NCI-H748 (cell line): ENCODE measurements around the gene ATF5.
"Not testable (repeated sequence)": the region's sequence is repeated elsewhere in the genome, so short reads cannot be mapped to it uniquely, and the experiment has no call there.

Experiments
- DNase-seq: peaks from one replicate; lab custom pipeline; 2025; ENCODE audit not compliant: unreplicated experiment; lab: John Stamatoyannopoulos, UW

The ATF5 gene

DNA sequence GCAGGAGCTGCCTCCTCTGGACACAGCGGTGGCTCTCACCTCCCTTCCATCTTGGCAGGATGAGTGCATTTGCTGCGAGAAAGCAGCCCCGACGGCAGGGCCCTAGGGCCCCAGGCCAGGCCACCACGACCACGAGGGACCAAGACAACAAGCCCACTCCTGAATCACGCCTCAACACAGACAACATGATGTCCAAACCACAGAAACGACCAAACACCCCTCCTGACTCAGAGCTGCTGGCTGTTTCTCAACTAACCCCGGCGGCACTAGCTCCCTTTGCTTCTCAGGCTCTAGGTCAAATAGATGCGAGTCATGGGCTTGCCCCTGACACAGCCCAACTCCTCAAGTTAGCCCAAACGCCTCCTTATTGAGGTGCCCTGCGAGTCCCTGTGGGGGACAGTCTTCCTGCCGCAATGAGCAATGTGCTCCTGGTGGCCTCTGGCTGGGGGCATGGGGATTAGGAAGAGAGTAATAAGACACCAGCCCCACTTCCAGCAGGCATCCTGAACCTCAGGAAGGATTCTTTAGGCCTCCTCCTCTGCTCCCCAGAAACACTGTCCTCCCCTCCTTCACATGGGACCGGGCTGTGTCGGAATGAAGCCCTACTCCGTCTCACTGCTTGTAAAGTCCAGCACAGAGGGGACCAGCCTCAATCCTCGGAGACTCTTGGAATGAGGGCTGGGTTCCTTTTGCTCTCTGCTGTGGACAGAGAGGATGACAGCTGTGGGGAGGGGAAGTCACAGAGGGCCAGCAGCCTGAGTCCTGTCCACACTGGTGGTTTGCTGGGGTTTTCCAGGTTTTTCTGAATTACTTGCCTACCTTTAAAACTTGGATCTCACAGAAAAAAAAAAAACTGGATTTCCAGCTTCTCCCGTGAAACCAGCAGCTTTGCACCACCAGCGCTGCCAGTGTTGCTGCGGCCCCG is 6.9 kb upstream of the ATF5 start:
- no peak for DNase-seq

DNA sequence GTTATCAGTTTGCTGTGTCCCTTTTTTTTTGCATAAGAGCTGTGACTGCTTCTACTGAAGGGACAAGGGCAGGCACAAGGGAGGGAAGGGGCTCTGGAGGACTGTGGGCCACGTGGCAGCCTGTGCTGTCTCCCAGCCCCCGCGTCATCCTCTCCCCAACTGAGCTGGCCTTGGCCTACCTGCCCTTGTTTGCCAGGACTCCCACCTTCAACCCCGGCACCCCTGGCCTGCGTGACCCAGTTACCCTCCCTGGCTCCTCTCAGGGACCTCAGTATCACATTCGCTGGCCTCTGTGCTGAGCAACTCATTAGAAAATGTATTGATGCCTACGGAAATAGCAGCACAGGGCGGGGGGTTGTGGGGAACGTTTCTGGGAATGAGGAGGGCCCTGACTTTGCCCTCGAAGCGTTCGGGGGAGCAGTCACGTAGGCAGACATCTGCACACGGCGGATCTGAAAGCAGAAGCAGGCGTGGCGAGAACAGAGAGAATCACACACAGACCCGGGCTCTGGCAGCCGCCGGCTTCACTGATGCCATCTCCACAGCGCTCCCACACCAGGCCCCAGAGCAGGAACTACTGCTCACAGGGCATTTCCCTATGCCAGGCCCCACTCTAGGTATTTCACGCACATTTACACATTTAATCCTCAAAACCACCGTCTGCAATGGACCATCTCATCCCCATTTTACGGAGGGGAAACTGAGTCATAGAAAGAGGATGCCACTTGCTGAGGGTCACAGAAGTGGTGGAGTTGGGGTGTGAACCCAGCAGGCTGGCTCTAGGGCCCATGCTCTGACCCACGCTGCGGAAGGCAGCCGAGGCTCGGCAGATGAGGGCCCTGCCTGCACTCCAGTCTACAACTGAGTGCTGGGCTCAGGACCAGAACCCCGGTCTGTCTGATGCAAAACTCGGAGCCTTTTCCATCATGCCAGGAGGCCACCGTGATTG is 5.7 kb upstream of the ATF5 start:
- no peak for DNase-seq

DNA sequence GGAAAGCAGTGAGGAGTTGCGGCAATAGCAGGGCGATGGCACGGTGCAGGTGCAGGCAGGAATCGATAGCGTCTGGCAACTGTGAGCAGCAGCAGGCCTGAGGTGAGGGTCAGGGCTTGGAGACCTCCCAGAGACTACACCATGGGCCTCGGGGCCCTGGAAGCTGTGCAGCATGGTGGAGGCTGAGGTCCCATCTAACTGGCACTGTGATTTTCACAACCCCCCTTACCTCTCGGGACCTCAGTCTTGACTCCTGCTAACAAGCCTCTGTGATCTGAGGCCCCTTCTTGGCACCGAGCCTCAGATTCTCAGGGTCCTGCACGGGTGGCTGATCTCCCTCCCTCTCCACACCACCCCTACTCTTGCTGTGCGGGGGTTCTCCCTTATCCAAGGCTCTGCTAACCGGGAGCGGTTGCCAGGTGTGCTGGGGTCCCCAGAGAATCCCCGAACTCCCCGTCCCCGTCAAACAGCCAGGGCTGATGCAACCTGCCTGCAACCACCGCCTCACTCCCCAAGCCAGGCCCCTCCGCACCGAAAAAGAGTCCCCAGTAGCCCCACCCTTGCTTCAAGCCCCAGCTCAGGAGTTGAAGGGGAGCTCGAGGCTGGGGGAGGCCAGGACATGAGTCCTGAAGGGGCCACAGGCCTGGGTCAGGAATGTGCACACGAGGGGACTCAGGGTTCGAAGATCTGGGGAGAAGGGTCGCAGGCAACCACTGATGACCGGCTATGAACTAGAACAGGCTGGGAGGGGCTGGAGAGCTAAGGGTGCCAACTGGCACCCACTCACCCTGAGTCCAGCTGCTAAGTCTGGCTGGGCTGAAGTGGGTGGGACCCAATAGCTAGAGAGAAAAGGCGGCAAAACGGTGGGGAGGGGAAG is 4.8 kb upstream of the ATF5 start:
- no peak for DNase-seq

DNA sequence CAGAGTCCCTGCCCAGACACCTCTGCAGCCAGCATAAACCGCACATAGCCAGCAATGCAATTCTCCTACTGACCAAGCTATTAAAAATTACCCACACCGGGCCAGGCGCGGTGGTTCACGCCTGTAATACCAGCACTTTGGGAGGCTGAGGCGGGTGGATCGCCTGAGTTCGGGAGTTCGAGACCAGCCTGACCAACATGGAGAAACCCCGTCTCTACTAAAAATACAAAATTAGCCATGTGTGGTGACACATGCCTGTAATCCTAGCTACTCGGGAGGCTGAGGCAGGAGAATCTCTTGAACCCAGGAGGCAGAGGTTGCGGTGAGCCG is 4.2 kb upstream of the ATF5 start:
- not testable (repeated sequence) for DNase-seq

DNA sequence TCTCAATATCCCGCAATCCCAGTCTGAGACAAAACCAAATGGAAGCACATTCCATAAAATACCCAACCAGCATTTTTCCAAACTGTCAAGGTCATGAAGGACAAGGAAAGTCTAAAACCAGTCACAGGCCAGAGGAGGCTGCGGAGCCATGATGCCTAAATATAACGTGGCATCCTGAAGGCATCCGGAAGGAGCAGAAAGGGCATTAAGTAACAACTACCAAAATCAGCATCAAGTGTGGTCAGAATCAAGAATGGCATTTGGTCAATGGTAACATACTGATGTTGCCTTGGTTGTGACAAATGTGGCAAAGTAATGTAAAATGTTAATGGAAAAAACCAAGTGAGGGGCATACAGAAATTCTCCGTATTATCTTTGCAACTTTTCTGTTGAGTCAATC is 3.5 kb upstream of the ATF5 start:
- no peak for DNase-seq

DNA sequence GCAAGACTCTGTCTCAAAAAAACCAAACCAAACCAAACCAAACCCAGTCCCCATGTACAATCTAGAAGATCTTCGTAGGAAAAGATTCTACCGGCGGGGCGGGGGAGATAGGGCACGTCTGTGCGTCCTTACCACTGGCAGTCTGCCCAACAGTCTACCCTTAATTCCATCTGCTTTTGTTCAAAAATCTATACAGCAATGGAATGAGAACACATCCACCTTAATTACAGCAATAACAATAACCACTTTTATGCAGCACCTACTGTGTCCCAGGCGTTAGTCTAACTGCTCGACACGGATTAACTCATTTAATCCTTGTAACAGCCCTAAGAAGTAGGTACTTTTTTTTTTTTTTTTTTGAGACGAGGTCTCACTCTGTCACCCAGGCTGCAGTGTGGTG is 2.5 kb upstream of the ATF5 start:
- DNase-seq = no peak

DNA sequence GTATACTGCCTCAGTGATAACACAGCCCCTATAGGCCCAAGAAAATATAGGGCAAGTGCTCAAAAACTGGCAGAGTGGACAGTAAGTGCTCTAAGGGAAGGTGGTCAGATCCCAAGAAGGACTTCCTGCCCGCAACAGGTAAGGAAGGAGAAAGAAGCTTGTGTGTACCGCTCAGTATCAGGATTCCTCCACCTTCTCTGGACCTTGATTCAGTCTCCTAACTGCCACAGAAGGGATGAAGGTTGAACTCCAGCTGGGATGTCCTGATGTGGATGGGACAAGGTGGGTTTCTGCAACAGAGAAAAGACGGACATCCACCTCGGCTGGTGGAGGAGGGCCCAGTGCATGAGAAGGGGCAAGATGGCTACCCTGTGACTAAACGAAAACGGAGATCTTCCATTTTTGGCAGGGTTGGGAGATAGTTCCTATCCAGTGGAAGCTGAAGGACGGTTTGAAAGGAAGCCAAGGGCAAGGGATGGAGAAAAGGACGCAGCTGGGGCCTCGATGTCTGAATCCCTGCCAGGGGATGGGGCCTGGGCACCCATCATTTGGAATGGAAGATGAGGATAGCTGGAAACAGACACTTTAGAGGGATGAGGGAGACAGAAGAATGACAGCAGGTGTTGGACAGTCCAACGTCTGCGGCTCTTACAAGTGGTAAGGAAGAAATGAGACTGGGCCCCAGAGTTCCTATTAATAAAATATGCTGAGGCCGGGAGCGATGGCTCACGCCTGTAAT is 1.3 kb upstream of the ATF5 start:
- DNase-seq = no peak

DNA sequence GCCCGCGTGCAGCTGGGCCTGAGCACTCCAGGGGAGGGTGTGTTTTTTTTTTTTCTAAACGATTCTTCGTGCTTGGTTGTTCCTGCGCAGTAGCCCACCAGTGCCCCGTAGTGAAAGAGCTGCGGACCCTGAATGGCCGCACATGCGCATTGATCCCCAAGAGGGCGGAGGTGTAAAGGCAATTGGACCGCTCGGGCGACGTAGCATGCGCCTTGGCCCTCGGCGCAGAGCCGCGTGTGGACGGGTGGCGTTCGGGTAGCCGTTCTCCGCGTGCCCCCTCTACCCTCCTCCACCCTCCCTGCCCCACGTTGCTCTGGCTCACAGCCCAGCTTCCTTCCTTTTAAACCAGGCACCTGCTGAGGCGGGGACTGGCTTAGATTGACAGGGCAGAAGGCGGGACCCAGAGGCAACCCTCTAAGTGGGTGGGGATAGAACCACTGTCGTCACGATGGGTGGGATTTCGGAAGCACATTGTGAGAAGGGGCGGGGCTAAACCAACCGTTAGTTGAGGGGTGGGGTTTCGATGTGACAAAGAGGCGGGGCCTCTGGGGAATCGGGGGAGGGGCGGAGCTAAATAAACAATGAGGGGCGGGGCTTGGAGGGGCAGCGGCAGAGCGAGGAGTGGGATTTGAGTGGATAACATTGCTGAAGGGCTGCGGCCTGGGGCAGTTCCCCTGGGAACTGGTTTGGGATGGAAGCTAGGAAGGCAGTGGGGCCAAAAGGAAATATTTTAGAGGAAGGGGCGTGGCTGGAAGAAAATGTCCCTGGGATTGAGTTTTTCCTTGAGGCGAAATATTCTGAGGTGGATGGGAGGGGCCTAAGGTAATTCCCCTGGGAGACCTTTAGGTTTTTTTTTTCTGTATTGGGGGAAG is 842 bp downstream of the ATF5 start:
- DNase-seq = peak; percentile 98

DNA sequence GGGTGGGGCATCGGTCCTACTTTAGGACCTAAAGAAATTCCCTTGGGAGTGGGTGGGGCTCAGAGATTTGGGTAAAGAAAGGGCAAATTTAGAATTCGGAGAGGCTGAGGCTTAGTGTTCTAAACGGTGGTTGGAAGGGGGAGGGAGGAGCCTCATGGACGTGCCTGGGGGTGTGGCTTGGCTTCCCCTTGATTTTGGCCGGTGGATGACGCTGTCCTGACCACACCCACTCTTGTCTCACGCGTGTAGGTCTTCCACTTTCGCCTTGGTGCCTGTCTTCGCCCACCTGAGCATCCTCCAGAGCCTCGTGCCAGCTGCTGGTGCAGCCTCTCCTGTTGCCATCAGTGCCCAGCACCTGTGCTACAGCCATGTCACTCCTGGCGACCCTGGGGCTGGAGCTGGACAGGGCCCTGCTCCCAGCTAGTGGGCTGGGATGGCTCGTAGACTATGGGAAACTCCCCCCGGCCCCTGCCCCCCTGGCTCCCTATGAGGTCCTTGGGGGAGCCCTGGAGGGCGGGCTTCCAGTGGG is 1.5 kb downstream of the ATF5 start:
- DNase-seq = peak; percentile 80

DNA sequence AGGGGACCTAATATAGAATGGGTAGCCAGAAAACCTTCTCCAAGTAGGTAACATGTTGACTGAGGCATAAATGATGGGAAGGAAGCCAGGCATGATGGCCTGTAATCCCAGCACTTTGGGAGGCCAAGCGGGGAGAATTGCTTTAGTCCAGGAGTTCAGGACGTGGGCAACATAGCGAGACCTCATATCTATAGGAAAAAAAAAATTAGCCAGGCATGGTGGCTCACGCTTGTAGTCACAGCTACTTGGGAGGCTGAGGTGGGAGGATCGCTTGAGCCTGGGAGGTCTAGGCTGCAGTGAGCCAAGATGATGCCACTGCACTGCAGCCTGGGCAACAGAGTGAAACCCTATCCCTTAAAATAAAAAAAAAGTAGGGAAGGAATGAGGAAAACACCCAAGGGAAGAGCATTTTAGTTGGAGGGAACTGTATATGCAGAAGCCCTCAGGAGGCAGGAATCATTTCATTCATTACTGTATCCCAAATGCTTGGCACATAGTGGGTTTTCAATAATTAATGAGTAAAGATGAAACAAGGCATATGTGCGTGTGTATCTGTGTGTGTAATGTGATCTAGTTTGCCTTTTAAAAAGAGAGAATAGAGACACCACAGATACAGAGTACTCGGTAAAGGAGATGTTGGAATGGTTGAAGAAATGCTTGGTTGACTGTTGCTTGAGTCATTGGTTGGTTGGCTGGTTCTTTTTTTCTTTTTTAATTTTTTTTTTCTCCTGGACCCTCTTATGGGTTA is 2.5 kb downstream of the ATF5 start:
- no peak for DNase-seq

DNA sequence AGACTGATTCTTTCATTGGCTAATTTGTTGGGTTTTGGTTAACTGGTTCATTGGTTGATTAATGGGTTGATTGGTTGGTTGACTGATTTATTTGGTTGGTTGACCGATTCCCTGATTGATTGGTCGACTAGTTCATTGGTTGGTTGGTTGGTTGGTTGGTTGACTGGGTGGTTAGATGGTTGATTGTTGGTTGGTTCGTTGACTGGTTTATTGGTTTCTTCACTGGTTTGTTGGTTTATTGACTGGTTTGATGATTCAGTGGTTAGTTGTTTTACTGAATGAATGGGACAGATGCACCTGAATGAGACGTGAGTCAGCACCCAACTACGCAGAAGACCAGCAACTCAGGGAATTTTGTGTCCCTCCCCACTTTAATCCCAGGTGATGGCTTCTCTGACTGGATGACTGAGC is 3.0 kb downstream of the ATF5 start:
- no peak for DNase-seq

DNA sequence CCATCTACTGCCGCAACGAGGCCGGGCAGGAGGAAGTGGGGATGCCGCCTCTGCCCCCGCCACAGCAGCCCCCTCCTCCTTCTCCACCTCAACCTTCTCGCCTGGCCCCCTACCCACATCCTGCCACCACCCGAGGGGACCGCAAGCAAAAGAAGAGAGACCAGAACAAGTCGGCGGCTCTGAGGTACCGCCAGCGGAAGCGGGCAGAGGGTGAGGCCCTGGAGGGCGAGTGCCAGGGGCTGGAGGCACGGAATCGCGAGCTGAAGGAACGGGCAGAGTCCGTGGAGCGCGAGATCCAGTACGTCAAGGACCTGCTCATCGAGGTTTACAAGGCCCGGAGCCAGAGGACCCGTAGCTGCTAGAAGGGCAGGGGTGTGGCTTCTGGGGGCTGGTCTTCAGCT is 3.7 kb downstream of the ATF5 start:
- no peak for DNase-seq

DNA sequence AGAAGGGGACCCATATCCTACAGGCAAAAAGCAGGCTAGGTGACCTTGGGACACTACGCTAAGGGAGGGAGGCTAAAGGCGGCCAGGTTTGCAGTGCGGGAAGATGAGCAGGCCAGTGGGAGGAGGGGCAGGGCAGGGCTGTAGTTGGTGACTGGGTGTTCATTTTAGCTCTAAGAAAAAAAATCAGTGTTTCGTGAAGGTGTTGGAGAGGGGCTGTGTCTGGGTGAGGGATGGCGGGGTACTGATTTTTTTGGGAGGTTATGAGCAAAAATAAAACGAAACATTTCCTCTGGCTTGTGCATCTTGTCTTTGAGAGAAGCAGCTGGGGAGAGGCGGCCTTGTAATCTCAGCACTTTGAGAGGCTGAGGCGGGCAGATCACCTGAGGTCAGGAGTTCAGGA is 4.6 kb downstream of the ATF5 start:
- DNase-seq = no peak

DNA sequence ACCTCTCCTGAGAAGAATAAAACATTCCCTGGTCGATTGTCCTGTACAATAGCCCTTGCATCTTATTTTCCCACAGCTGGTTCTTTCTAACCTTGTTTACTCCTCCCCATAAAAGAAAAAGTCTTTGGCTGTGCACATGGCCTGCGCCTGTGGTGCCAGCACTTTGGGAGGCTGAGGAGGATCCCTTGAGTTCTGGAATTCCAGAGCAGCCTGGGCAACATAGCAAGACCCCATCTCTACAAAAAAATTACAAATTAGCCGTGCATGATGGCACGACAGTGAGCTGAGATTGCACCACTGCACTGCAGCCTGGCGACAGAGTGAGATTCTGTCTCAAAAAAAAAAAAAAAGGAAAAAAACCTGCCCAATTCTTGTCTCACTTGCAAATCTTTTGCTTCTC is 7.5 kb downstream of the ATF5 start:
- DNase-seq = no peak

DNA sequence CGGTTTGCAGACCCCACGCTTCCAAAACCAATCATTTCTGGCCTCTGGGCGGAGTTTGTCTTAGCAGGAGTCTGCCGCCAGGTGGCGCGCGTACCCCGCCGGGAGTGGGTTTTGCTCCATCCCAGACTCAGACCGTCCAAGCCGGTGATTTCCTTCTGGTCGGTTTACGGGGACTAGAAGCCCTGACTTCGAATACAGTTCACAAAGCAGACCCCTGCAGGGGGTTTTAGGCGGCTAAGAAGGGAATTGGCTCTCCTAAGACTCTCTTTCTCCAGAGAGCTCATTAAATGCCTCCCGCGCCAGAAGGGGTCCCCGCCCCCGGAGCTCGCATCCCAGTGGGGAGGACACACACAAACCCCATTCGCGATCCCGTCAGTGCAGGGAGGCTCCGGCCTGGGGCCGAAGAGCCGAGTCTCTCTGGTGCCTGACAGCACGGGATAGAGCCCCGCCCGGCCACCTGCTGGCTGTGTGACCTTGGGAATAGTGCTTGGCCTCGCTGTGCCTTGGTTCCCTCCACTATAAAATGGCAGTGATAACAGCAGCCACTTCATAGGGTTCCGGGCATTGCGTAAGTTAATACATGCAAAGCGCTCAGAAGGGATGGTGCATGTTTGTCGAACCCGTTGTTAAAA is 8.9 kb downstream of the ATF5 start:
- DNase-seq = peak; percentile 87

DNA sequence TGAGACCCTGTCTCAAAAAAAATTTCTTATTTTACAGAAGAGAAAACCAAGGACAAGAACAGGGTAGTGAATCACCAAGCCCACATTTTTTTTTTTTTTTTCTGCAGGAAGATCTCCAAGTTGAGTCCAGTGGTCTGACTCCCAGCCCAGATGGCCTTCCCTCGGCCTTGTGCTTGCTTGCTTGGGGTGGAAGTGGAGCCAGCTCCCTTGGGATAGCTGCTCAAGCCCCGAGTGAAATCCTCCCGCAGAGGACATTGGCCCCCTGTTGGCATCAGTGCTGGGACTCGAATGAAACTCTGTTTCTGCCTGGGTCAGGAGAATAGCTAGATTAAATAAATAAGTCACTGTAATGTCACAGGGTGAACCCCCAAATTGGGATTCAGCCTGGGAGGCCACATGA is 9.7 kb downstream of the ATF5 start:
- no peak for DNase-seq

DNA sequence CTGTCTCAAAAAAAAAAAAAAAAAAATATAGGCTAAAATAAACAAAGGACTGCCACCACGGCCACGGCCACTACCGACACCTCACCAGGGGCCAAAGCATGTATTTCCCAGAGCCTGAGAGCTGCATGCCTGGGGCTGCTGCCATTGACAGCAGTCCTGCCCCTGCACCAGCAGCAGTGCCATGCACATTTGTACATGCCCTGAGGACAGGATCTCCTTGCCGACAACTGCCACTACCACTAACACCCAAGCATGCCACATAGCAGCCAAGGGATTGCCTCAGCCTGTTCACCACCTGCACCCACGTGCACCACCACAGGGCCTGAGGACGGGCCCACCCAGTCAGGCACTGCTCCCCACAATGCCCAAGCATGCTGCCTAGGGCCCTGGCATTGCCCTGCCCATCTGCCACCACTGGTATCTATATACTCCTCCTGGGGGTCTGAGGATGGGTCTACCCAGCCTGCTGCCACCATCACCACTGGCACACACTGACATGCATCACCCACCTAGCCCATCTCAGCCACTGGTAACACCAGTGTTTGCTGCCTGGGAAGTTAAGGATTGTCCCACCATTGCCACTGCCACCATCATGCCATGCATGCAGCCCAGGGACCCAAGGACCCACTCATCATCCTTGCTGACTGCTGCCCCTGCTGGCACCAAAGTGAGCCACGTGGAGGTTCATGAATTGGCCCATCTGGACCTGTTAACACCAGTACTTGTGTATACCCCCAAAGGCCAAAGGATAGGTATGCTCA is 10.9 kb downstream of the ATF5 start:
- no peak for DNase-seq

DNA sequence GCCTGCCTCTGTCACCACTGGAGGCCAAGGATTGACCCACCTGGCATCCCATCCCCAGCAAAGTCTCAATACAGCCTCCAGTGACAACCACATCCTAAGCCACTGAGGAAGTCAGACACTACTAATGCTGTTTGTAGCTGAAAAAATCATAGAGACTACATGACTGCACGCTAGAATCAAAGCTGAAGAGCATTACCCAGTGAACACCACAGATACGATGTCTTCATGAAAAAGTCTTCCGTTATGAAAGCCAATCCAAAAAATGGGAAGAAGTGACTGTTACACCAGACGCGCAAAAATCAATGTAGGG is 11.4 kb downstream of the ATF5 start:
- DNase-seq = no peak
